Peyer's patch (tissue), 4 donors: ENCODE results near the gene PYURF.

Source experiments
- POLR2A ChIP-seq, 2 donors: fragments of 450-650 bp; IDR thresholded peaks; one replicate each; pipeline ENCODE4 v1.5.1; 2017; ENCODE audit warnings: antibody characterized with exemption in 2 of 2, mild to moderate bottlenecking in 2 of 2, moderate library complexity in 2 of 2
- TF ChIP-seq, protein P1 (sequence below), 6 experiments: fragments of 450-650 bp in 4 of 6; fragments of 200-600 bp in 2 of 6; sonication (generic) in 1 of 6; IDR thresholded peaks; one replicate each; pipeline ENCODE4 v1.5.1; 2017 to 2019; ENCODE audit warnings: antibody characterized with exemption in 6 of 6, mild to moderate bottlenecking in 3 of 6, moderate library complexity in 1 of 6

GRCh38 chr4:88533937-88534750 lies 10.6 kb upstream of the PYURF start:
- TF ChIP-seq, protein P1, sequence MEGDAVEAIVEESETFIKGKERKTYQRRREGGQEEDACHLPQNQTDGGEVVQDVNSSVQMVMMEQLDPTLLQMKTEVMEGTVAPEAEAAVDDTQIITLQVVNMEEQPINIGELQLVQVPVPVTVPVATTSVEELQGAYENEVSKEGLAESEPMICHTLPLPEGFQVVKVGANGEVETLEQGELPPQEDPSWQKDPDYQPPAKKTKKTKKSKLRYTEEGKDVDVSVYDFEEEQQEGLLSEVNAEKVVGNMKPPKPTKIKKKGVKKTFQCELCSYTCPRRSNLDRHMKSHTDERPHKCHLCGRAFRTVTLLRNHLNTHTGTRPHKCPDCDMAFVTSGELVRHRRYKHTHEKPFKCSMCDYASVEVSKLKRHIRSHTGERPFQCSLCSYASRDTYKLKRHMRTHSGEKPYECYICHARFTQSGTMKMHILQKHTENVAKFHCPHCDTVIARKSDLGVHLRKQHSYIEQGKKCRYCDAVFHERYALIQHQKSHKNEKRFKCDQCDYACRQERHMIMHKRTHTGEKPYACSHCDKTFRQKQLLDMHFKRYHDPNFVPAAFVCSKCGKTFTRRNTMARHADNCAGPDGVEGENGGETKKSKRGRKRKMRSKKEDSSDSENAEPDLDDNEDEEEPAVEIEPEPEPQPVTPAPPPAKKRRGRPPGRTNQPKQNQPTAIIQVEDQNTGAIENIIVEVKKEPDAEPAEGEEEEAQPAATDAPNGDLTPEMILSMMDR (IDR thresholded peaks at IDR 0.05): no peak
- TF ChIP-seq POLR2A (IDR thresholded peaks at IDR 0.05): no peak
